Measurements from ENCODE around the gene U2AF1L4. TPM values are rescaled to one million over a fixed set of nuclear protein-coding genes. Genes with fewer than 3 reads are reported as not detected.

U2AF1L4 gene
- total and polyA plus RNA-seq, 2 of the 4 experiments (the other 2 are of a cell fraction) = 6.1 to 15.0 TPM

GRCh38 chr19:35792888-35793287, 47.7 kb upstream of the U2AF1L4 start:
- Histone ChIP-seq H2BK15ac (ENCODE audit: low read depth, low read length) (no peak overlapping the region), H3K4me1 (ENCODE audit: control insufficient read depth, insufficient read depth, low read length) (no peaks in the 10 kb centered on the region), H3K18ac (ENCODE audit: low read depth, low read length) (no peak overlapping the region), H3K14ac (replicated peaks; ENCODE audit: low read depth, low read length) (no peak overlapping the region), H2AK5ac (ENCODE audit: low read depth, low read length) (no peak overlapping the region), H3K79me1 (ENCODE audit: low read depth in 1 of 2, low read length in 2 of 2) (no peaks in the 10 kb centered on the region), H3K36me3 (ENCODE audit: control insufficient read depth, insufficient read depth, low read length) (no peaks in the 10 kb centered on the region), H3K9ac (ENCODE audit: low read depth, low read length) (no peak overlapping the region), H3K9me3 (ENCODE audit: control insufficient read depth, insufficient read depth, low read length) (no peaks in the 10 kb centered on the region), H2BK120ac (ENCODE audit: low read depth, low read length) (no peak overlapping the region), H3K27ac (ENCODE audit: insufficient read depth, low read length) (no peak overlapping the region), H2BK5ac (ENCODE audit: low read depth, low read length, poor library complexity, severe bottlenecking) (no peak overlapping the region), H3K9me1 (ENCODE audit: insufficient read depth, low read length) (no peaks in the 10 kb centered on the region), H3K4ac (ENCODE audit: low read depth, low read length) (no peak overlapping the region), H4K91ac (ENCODE audit: insufficient read depth, low read depth, low read length) (no peak overlapping the region), H3K4me3 (ENCODE audit: insufficient read depth, low read depth, low read length) (no peak overlapping the region), H4K20me1 (ENCODE audit: insufficient read depth, low read length) (no peaks in the 10 kb centered on the region), H3K4me2 (ENCODE audit: low read depth, low read length) (no peak overlapping the region), H2AFZ (replicated peaks; ENCODE audit: low read length, poor library complexity) (no peak overlapping the region), H4K5ac (ENCODE audit: low read depth, low read length) (no peak overlapping the region), H3K23ac (ENCODE audit: low read depth, low read length) (no peak overlapping the region), H3K27me3 (ENCODE audit: control insufficient read depth, insufficient read depth, low read length) (peaks cover 23% of the 10 kb centered on the region), H2BK20ac (ENCODE audit: low read depth, low read length) (no peak overlapping the region), H4K8ac (ENCODE audit: low read depth in 2 of 2, low read length in 2 of 2) (no peak overlapping the region), H2AK9ac (replicated peaks; ENCODE audit: low read depth, low read length, poor library complexity) (no peak overlapping the region), H3K56ac (ENCODE audit: extremely low read depth, insufficient read depth, low read length) (no peak overlapping the region)
- ATAC-seq (ENCODE audit: low read depth) = no peak
- TF ChIP-seq CTCF (conservative IDR thresholded peaks at IDR 0.05; ENCODE audit: low read depth, low read length) (no peak), MAFK (IDR thresholded peaks at IDR 0.05; ENCODE audit: low read depth, low read length) (no peak), MAZ (IDR thresholded peaks at IDR 0.05; ENCODE audit: borderline replicate concordance, low read depth, low read length) (no peak), POLR2A (IDR thresholded peaks at IDR 0.05; ENCODE audit: low read depth, low read length) (no peak), RFX5 (IDR thresholded peaks at IDR 0.05; ENCODE audit: low read depth, low read length) (no peak), CEBPB (IDR thresholded peaks at IDR 0.05; ENCODE audit: low read depth, low read length) (no peak), USF2 (IDR thresholded peaks at IDR 0.05; ENCODE audit: low read depth, low read length) (no peak), CHD1 (IDR thresholded peaks at IDR 0.05; ENCODE audit: low read depth, low read length) (no peak), RCOR1 (IDR thresholded peaks at IDR 0.05; ENCODE audit: insufficient replicate concordance, low read length) (no peak), RAD21 (IDR thresholded peaks at IDR 0.05; ENCODE audit: low read length) (no peak), BHLHE40 (IDR thresholded peaks at IDR 0.05; ENCODE audit: low read depth, low read length) (no peak), ELK1 (IDR thresholded peaks at IDR 0.05; ENCODE audit: borderline replicate concordance, low read depth, low read length) (no peak), NFE2L2 (IDR thresholded peaks at IDR 0.05; ENCODE audit: low read depth, low read length) (no peak), SMC3 (IDR thresholded peaks at IDR 0.05; ENCODE audit: low read depth, low read length) (no peak), FOS (IDR thresholded peaks at IDR 0.05; ENCODE audit: low read depth, low read length) (no peak), MXI1 (IDR thresholded peaks at IDR 0.05; ENCODE audit: borderline replicate concordance, low read depth, low read length) (no peak)
- no TSS peak for BruUV-seq (replicated peaks)
- DNase-seq = no peak
- WGBS, 2 experiments (ENCODE audit: extremely low coverage in 2 of 2, insufficient read length in 1 of 2) = 17% methylated on average over 1 of the region's 8 CpGs; no CpG with 5 or more reads in 1 of the 2 experiments
- dilution Hi-C loops (cut with HindIII; ENCODE audit: low sequenced_read_pairs, unreplicated experiment) = no loop called here
- intact Hi-C loops (cut with micrococcal nuclease) = no loop called here
- ChIA-PET CTCF (no interaction called here), POLR2A (ENCODE audit: unreplicated experiment) (no interaction called here)
- in situ Hi-C loops (cut with MboI; ENCODE audit: low sequenced_read_pairs) = no loop called here
